ENCODE measurements around the gene ZNF445. TPM values are rescaled to one million over a fixed set of nuclear protein-coding genes. Genes with fewer than 3 reads are reported as not detected.

ZNF445 gene
- total and polyA plus RNA-seq, 4 donors: 2.1 to 8.7 (median 4.9) TPM

DNA sequence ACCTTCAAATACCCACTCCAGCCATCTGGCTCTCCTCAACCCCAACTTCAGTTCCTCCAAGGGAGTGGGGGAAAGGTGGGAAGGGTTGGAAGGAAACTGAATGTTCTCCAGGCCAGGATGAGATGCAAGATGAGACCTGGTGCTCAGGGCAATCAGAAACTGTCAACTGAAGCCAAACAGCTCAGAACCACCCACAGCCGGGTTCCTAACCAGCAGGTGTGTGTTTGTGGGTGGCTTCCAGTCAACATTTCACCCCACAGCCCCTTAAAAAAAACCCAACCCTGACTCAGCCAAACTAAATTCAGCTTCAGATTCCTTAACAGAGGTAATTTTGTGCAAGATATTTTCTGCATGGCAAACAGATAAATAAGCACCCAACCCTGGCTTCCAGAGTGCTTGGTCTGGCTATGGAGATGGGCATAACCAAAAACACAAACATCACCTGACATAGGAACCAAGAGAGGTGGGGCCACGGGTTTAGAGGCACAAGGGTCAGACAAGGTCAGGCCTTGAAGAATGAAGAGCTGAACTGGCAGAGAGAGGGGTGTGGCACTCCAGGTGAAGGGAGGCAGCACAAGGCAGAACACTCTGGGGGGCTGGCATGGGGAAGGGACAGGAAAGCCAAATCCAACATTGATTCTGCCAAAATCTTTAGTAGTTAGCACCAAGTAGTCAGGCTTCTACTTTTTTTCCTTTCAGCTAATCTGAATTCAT lies 34.7 kb downstream of the ZNF445 start:
- WGBS: 77% methylated on average over 2 of the region's 2 CpGs
- no peak overlapping the region for H3K27ac ChIP-seq (ENCODE audit: low read depth in 1 of 2, low read length in 2 of 2)
- no peak for TF ChIP-seq HNF4G (IDR thresholded peaks at IDR 0.05)
- TF ChIP-seq YY1 (IDR thresholded peaks at IDR 0.05): no peak
- no peak for TF ChIP-seq RAD21 (IDR thresholded peaks at IDR 0.05)
- TF ChIP-seq GABPA (IDR thresholded peaks at IDR 0.05 in 1 of 2, conservative IDR thresholded peaks at IDR 0.05 in 1 of 2): no peak
- TF ChIP-seq, protein P1, sequence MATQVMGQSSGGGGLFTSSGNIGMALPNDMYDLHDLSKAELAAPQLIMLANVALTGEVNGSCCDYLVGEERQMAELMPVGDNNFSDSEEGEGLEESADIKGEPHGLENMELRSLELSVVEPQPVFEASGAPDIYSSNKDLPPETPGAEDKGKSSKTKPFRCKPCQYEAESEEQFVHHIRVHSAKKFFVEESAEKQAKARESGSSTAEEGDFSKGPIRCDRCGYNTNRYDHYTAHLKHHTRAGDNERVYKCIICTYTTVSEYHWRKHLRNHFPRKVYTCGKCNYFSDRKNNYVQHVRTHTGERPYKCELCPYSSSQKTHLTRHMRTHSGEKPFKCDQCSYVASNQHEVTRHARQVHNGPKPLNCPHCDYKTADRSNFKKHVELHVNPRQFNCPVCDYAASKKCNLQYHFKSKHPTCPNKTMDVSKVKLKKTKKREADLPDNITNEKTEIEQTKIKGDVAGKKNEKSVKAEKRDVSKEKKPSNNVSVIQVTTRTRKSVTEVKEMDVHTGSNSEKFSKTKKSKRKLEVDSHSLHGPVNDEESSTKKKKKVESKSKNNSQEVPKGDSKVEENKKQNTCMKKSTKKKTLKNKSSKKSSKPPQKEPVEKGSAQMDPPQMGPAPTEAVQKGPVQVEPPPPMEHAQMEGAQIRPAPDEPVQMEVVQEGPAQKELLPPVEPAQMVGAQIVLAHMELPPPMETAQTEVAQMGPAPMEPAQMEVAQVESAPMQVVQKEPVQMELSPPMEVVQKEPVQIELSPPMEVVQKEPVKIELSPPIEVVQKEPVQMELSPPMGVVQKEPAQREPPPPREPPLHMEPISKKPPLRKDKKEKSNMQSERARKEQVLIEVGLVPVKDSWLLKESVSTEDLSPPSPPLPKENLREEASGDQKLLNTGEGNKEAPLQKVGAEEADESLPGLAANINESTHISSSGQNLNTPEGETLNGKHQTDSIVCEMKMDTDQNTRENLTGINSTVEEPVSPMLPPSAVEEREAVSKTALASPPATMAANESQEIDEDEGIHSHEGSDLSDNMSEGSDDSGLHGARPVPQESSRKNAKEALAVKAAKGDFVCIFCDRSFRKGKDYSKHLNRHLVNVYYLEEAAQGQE (IDR thresholded peaks at IDR 0.05): no peak
- TF ChIP-seq, protein P2, sequence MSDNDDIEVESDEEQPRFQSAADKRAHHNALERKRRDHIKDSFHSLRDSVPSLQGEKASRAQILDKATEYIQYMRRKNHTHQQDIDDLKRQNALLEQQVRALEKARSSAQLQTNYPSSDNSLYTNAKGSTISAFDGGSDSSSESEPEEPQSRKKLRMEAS (IDR thresholded peaks at IDR 0.05): no peak
- TF ChIP-seq NR2F2 (IDR thresholded peaks at IDR 0.05): no peak
- TF ChIP-seq FOXA2 (IDR thresholded peaks at IDR 0.05): no peak
- TF ChIP-seq HNF4A (conservative IDR thresholded peaks at IDR 0.05): no peak
- TF ChIP-seq, protein P3, sequence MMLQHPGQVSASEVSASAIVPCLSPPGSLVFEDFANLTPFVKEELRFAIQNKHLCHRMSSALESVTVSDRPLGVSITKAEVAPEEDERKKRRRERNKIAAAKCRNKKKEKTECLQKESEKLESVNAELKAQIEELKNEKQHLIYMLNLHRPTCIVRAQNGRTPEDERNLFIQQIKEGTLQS (IDR thresholded peaks at IDR 0.05): no peak
- no peak for TF ChIP-seq JUND (IDR thresholded peaks at IDR 0.05)
- no peak for TF ChIP-seq EGR1 (IDR thresholded peaks at IDR 0.05; ENCODE audit: low read depth in 2 of 2)
- H3K36me3 ChIP-seq (ENCODE audit: control insufficient read depth in 4 of 4, insufficient read depth in 3 of 4, low read depth in 1 of 4, low read length in 3 of 4): peaks cover 3 to 19% (median 11%) of the 10 kb centered on the region in 4 donors
- H3K4me3 ChIP-seq (ENCODE audit: low read depth in 1 of 3, low read length in 3 of 3): no peak overlapping the region
- no peaks in the 10 kb centered on the region for H3K27me3 ChIP-seq (ENCODE audit: control insufficient read depth in 4 of 4, insufficient read depth in 4 of 4, low read length in 3 of 4)
- peaks cover 2 to 5% (median 3%) of the 10 kb centered on the region in 4 donors for H3K9me3 ChIP-seq (ENCODE audit: control insufficient read depth in 4 of 4, low read length in 3 of 4)
- H3K9ac ChIP-seq (ENCODE audit: low read depth in 1 of 2, low read length in 2 of 2): no peak overlapping the region
- H3K4me1 ChIP-seq (ENCODE audit: control insufficient read depth in 4 of 4, insufficient read depth in 4 of 4, low read length in 3 of 4): peaks cover 0 to 25% (median 13%) of the 10 kb centered on the region in 4 donors
- no peak for DNase-seq (ENCODE audit: low spot score)

DNA sequence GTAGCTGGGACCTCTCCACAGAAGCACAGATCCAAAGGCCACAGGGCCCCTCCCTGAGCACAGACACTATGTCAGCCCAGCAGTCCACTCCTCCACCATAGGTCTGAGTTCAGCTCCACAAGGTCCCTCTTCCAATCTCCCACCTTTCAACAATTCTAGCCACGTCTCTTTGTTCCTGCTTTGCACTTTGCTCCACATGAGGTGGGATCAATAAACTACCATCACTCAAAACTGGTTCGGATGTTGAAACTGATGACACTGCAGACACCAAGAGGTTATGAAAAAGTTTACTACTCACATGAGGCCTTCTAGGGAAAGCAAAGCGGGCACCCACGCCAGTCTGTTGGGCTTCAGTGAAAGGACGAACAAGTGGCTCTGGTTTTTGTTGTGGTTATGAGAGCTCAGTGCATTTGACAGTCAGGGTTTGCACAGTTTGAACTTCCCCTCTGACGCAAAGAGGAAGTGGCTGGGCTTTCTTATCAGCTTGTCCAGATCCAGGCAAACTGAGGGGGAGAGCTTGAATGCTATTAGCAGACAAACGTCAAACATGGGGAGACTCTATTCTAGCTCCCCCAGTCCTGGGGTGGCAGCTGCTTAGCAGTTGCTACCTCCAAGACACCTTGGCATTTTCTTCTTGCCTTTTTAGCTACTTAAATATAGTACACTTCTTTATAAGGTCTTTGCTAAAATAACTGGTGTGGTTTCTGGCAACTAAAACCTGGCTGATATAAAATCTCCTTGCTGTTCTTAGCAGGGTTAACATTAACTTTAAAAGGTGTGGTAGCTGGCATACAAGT lies 37.8 kb downstream of the ZNF445 start:
- Histone ChIP-seq H3K4me1 (ENCODE audit: control insufficient read depth in 4 of 4, insufficient read depth in 4 of 4, low read length in 3 of 4) (peaks cover 0 to 25% (median 13%) of the 10 kb centered on the region in 4 donors), H3K9ac (ENCODE audit: low read depth in 1 of 2, low read length in 2 of 2) (peak overlapping the region; percentile 68 to 89), H3K27ac (ENCODE audit: low read depth in 1 of 2, low read length in 2 of 2) (peak overlapping the region; percentile 88 to 98), H3K4me3 (ENCODE audit: low read depth in 1 of 3, low read length in 3 of 3) (peak overlapping the region; percentile 0 to 30 (median 9)), H3K27me3 (ENCODE audit: control insufficient read depth in 4 of 4, insufficient read depth in 4 of 4, low read length in 3 of 4) (no peaks in the 10 kb centered on the region), H3K36me3 (ENCODE audit: control insufficient read depth in 4 of 4, insufficient read depth in 3 of 4, low read depth in 1 of 4, low read length in 3 of 4) (peaks cover 0 to 4% (median 0%) of the 10 kb centered on the region in 4 donors), H3K9me3 (ENCODE audit: control insufficient read depth in 4 of 4, low read length in 3 of 4) (no peaks in the 10 kb centered on the region)
- peak; percentile 66 for DNase-seq (ENCODE audit: low spot score)
- 2% methylated on average over 7 of the region's 7 CpGs for WGBS
- TF ChIP-seq RXRA (IDR thresholded peaks at IDR 0.05): peak; percentile 90 to 94
- peak; percentile 73 for TF ChIP-seq HNF4G (IDR thresholded peaks at IDR 0.05)
- TF ChIP-seq TAF1 (conservative IDR thresholded peaks at IDR 0.05): peak; percentile 97
- TF ChIP-seq RAD21 (IDR thresholded peaks at IDR 0.05): peak; percentile 57 to 67
- peak; percentile 98 for TF ChIP-seq SP1 (IDR thresholded peaks at IDR 0.05)
- TF ChIP-seq, protein P4, sequence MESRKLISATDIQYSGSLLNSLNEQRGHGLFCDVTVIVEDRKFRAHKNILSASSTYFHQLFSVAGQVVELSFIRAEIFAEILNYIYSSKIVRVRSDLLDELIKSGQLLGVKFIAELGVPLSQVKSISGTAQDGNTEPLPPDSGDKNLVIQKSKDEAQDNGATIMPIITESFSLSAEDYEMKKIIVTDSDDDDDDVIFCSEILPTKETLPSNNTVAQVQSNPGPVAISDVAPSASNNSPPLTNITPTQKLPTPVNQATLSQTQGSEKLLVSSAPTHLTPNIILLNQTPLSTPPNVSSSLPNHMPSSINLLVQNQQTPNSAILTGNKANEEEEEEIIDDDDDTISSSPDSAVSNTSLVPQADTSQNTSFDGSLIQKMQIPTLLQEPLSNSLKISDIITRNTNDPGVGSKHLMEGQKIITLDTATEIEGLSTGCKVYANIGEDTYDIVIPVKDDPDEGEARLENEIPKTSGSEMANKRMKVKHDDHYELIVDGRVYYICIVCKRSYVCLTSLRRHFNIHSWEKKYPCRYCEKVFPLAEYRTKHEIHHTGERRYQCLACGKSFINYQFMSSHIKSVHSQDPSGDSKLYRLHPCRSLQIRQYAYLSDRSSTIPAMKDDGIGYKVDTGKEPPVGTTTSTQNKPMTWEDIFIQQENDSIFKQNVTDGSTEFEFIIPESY (IDR thresholded peaks at IDR 0.05): peak; percentile 64
- TF ChIP-seq, protein P3 (IDR thresholded peaks at IDR 0.05): peak; percentile 42
- no peak for TF ChIP-seq EGR1 (IDR thresholded peaks at IDR 0.05; ENCODE audit: low read depth in 2 of 2)
- TF ChIP-seq, protein P2 (IDR thresholded peaks at IDR 0.05): peak; percentile 81
- peak; percentile 86 for TF ChIP-seq HNF4A (conservative IDR thresholded peaks at IDR 0.05)
- TF ChIP-seq, protein P1 (IDR thresholded peaks at IDR 0.05): peak; percentile 90
